HG03439 (cell line): ENCODE data around the gene PPP6R1.

Experiments used
- ATAC-seq: cut with Tn5 transposase; IDR thresholded peaks from one replicate; pipeline ENCODE4 v1.9.1; 2021; ENCODE audit warnings: mild to moderate bottlenecking, moderate library complexity; ENCODE audit not compliant: unreplicated experiment

The PPP6R1 gene, protein sequence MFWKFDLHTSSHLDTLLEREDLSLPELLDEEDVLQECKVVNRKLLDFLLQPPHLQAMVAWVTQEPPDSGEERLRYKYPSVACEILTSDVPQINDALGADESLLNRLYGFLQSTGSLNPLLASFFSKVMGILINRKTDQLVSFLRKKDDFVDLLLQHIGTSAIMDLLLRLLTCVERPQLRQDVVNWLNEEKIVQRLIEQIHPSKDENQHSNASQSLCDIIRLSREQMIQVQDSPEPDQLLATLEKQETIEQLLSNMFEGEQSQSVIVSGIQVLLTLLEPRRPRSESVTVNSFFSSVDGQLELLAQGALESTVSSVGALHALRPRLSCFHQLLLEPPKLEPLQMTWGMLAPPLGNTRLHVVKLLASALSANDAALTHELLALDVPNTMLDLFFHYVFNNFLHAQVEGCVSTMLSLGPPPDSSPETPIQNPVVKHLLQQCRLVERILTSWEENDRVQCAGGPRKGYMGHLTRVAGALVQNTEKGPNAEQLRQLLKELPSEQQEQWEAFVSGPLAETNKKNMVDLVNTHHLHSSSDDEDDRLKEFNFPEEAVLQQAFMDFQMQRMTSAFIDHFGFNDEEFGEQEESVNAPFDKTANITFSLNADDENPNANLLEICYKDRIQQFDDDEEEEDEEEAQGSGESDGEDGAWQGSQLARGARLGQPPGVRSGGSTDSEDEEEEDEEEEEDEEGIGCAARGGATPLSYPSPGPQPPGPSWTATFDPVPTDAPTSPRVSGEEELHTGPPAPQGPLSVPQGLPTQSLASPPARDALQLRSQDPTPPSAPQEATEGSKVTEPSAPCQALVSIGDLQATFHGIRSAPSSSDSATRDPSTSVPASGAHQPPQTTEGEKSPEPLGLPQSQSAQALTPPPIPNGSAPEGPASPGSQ

DNA sequence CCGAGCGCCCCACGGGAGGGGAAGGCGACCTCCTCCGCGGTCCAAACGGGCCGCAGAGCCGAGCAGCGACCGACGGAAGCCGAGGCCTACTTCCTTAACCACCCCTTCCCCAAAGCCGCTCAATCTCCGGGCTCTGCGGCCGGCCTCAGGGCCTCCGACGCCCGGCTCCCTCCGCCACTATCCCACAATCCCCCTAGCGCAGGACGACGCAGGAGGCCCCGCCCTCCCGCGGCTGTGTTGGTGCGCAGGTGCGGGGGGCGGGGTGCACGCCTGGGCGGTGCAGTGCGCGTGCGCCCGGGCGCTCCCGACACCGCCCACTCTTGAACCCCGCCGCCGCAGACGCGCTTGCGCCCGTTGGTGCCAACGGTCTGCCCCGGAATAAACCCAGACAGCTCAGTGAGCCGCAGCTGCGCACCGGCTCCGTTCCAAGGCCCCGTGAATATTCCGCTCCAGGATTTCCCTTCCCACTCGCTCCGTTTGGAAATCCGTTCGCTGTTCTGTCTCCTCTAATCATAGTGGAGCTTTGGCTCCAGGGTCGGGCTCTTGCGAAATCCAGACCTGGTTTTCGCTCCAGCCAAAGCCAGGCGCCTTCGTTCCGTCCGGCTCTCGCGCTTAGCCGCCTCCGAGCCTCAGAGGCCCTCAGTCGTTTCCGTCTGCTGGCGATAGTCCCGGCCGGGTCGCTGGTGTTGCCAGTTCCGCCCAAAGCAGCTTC, at the start of gene PPP6R1:
TSS of gene PPP6R1 (minus strand) at position 190 of the 712 bp plus-strand sequence. CDS start 11,914 bp downstream, outside the sequence.
- ATAC-seq: peak; percentile 71

DNA sequence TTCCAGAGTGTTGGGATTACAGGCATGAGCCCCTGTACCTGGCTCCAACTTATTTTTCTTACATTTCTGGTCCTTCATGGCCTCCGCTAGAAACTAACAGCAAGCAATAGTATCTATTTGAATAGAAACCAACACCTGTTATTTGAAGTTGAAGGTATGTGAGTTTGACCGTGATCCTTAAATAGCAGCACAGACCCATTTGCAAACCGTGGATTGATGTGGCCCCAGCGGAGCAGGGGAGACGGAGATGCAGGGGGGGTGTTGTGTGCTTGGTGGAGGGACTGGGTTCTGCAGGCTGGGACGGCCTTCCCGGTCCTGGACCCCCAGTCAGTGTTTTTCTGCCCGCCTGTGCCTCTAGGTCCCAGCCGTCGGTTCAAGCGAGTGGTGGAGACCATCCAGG, 49.5 kb upstream of the PPP6R1 start:
- no peak for ATAC-seq

DNA sequence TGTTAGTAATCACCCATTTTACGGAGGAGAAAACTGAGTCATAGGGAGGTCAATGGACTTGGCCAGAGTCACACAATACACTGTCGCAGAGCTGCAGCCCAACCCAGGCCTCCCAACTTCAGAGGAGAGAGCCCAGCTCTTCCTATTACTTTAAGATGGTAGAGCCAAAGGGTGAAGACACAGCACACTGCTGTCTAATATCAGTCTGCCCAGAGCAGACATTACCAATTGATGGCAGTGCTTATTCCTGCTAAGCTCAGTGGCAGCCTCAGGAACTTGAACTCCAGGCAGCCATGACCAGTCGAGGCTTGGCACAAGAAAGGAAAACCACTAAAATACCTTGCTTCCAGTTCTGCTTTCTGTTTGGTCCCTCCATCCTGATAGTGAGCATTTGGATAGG, 47.9 kb upstream of the PPP6R1 start:
- no peak for ATAC-seq

DNA sequence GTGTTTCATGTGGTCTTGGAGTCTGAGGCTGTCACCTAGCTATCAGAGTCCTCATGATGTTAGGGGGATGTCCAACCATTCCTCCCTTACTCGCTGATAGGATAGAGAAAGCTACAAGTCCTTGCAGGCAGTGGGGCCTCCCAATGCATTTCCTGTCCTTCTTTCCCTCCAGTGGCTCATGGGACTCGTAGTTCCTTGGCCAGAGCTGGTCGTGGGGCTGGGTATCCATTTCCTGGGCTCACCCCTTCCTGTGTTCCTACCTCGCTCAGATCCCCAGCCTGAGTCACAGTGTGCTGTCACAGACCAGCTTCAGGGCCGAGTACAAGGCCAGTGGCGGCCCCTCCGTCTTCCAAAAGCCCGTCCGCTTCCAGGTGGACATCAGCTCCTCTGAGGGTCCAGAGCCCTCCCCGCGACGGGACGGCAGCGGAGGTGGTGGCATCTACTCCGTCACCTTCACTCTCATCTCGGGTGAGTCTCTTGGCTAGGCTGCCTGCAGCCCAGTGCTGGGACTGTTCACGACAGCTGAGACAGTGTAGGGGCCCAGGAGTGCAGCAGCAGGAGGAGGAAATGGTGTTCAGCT, 47.3 kb upstream of the PPP6R1 start:
- no peak for ATAC-seq

DNA sequence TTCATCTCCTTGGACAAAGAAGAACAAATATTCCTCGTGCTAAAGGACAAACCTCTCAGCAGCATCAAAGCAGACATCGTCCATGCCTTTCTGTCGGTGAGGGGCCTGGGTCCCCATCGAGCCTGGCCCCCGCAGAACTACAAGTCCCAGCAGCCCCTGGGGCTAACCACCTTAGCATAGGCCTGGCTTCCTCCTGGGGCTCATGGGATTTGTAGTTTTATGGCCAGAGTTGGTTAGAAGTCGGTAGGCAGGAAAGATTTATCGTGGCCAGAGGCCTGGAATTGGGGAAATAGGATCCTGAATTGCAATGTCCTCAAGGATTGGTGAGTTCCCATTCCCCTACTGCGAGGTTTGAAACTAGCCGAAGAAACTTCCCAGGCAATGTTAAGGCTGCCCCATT, 46.7 kb upstream of the PPP6R1 start:
- no peak for ATAC-seq

DNA sequence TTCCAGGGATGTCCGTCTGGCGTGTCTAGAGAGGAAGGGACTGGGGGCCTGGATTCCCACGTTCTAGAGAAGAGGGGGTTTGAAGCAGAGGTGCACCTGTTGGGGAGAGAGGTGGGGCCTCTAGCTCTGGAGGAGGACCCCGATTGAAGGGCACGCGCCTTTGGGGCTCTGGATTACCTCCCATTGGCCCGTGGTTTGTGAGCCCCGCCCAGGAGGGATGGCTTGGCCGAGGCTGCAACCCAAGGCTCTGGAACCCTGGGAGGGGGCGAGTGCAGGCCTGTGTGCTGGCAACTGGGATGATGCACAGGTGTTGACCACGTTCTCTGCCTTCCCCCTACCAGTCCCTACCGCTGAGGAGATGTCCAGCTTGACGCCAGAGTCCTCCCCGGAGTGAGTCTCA, 46.2 kb upstream of the PPP6R1 start:
- ATAC-seq: no peak

DNA sequence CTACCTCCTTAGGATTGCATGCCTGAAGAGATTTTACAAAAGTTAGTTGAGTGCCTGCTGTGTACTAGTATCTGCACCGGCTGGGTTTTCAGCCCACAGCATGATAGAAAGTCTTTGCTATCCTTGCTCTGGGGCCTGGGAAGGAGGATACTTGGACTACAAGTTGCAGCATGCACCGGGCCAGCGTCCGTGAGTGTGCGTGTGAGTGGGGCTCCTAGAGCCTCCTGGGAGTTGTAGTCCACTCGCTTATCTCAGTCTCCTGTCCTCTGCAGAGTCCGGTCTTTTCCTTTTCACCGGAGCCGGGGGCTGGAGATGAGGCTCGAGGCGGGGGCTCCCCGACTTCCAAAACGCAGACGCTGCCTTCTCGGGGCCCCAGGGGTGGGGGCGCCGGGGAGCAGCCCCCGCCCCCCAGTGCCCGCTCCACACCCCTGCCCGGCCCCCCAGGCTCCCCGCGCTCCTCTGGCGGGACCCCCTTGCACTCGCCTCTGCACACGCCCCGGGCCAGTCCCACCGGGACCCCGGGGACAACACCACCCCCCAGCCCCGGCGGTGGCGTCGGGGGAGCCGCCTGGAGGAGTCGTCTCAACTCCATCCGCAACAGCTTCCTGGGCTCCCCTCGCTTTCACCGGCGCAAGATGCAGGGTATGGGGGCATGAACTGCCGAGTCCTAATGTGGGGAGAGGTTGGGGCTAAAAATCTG, 45.6 kb upstream of the PPP6R1 start:
- ATAC-seq: no peak

DNA sequence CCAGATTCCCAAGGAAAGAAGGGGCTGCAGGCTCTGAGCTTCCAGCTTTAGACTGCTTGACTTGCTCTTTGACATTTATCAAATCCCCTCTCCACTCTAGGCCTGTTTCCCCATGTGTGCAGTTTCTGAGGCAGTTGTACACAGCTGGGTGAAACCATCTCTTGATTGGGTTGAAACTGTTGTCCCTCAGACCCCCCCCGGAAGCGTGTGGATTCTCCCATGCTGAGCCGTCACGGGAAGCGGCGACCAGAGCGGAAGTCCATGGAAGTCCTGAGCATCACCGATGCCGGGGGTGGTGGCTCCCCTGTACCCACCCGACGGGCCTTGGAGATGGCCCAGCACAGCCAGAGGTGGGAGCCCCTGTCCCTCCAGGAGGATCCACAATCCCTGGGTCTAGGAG, 44.7 kb upstream of the PPP6R1 start:
- no peak for ATAC-seq

DNA sequence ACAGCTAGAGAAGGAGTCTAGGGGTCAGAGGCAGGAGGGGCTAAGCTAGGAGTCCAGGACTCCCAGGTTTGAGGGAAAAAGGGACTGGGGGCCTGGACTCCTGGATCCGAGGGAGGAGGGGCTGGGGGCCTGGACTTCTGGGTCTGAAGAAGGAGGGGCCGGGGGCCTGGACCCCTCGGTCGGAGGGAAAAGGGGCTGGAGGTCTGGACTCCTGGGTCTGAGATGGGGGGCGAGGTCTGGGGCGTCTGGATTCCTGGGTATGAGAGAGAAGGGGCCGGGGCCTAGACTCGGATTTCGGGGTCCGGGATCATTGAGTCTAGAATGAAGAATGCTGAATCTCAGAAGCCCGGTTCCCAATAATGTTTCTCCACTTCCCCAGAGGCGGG, 43.5 kb upstream of the PPP6R1 start:
- ATAC-seq: no peak

DNA sequence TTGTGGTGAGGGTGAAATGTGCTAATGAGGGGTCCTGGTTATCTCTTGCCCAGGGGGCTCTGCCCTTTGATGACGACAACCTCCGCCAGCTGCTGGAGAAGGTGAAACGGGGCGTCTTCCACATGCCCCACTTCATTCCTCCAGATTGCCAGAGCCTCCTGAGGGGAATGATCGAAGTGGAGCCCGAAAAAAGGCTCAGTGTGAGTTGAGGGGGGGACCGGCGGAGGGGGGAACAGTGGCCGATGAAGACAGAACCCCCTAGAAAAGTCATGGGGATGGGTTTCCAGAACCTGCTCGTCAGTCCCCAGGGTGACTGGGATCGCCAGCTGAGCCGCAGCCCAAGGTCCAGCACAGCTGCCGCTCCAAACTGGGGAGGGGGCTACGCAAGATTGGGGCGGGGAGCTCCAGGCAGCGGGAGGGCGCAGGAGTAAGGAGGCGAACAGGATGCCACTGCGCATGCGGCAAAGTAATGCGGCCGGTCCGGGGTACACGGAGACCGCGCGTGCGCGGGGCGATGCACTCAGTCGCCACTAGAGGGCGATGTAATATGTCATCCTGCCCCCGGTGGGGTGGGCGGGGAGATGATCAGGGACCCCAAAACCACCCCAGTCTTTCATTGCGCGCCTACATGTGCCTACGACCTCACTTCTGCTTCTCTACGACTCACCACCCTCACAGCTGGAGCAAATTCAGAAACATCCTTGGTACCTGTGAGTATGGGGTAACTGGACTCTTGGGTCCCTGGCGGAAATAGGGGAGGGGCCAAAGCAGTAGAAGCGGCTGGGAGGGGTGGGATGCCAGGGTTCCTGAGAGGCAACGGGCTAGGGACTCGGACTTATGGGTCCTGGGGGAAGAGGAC, 42.9 kb upstream of the PPP6R1 start:
- peak; percentile 75 for ATAC-seq

DNA sequence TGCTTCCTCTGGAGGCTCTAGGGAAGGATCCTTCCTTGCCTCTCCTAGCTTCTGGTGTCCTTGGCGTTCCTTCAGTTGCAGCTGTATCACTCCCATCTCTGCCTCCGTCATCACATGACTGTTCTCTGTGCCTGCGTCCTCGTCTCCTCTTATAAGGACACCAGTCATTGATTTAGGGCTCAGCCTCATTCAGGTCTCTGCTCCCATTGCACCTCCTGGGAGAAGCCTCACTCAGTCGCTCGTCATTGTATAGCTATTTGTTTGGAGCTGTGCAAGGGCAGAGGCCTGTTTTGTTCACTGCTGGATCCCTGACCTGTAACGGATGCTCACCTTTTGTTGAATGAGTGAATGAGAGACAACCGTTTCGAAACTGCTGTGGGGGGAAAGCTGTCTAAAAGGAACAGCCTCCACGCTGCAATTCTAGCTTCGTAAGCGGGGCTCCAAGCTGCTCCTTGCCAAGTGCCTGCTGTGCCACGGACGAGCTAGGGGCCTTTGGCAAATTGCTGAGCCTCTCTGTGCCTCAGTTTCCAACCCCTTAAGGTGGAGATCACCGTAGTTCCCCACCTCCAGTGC, 42.2 kb upstream of the PPP6R1 start:
- no peak for ATAC-seq

DNA sequence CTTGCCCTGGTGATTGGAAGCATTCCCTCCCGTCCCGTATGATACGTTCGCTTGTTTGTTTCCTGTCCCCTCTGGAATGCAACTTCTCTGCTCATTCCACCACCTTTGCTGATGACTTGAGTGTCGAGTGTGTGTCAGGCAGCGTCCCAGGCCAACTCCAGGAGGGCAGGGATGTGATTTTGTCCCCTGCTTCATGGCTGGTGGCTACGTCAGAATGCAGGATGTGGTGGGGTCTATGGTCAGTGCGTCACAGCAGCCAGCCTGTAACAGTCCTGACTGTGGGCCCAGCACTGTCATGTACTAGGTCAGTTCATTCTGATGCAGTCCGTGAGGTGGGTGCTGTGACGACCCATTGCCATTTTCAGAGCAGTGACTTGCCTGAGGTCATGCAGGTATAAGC, 41.2 kb upstream of the PPP6R1 start:
- ATAC-seq: no peak

DNA sequence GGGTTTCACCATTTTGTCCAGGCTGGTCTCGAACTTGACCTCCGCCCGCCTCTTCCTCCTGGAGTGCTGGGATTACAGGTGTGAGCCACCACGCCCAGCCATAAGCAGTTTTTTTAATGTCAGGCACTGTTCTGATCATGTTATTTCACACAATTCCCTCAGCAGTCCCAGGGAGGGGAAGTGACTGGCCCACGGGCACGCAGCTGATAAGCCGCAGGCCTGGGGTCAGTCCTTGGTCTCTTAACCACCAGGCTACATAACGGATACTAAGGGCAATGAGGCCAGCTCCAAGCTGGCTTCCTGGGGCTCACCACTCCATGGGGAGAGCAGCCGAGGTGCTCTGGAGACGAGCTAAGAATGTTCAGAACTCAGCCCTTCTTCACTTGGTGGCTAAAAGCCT, 38.5 kb upstream of the PPP6R1 start:
- no peak for ATAC-seq

DNA sequence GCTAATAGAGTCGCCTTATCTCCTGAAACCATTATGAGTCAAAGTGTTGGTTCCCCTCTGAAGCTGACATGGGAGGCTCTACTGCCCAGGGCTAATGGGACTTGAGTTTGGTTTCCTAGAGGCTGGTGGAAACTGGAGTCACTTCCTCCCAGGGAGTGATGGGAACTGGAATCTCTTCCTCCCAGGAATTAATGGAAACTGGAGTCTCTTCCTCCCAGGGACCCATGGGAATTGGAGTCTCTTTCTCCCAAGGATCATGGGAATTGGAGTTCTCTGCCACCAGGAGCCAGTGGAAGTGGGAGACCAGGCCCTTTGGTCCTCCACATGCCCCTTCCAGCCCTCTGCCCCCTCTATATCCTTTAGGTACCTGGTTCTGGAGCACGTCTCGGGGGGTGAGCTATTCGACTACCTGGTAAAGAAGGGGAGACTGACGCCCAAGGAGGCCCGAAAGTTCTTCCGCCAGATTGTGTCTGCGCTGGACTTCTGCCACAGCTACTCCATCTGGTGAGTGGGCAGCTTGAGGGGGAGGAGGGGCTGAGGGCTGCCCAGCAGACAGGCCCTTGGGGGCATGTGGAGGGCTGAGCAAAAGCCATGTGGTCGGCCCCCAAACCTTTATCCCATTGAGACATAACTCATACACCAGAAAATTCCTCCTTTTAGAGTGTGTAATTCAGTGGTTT, 30.4 kb upstream of the PPP6R1 start:
- ATAC-seq: no peak

DNA sequence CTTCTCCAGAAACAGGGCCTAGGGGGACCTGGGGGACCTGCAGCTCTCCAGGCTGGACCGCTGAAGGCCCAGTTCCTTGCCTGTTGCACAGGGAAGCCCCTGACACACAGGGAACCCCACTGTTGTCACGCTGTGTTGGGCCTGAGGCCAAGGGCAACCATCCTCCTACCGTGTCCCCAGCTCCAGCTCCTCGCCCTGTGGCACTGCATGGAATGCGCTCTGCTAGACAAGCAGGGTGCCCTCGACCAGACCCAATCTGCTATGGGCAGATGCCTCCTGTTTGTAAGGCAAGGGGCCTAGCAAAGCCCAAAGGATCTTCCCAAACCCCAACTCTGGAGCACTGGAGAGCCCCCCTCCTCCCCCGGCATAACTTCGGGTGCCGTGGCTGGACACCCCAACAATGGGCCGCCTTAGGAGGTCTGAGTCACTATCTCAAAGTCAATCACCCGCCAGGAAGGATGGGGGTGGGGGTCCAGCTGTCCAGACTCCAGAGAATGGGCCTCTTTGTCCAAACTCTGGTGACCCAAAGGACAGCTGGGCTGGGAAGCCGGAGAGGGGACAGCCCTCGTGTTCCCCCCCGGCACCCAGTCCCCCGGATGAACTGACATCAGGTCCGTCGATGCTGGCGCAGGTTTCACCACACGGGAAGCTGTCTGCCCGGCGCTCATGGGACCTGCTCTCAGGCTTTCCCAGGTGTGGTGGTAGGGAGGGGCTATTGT, 28.7 kb upstream of the PPP6R1 start:
- ATAC-seq: no peak

DNA sequence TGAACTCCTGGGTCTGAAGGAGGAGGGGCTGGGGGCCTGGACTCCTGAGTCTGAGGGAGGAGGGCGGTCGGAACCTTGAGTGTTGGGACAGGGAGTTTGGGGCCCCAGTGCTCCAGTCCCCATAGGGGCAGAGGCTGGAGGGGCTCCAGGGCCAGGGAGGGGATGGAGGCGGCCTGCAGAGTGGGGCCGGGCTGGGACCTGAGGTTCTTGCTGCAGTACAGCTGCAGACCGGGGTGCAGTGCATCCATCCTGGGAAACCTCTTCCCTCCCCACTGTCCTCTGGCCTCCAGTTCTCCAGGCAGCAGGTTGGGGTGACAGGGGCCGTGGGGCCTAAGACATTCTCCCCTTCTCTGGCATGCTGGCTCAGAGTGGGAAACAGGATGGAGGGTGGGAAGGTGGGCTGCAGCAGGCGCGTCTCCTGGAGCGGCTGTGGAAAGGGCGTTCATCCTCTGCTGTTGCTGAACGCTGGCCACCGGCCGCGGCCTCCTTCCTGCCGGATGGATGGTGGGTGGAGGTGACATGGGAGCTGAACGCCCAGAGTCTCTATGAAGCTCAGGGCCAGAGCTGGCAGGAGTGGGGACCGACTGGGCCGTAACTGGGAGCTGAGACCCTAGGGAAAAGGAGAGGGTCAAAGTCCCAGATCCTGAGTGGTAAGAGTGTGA, 26.5 kb upstream of the PPP6R1 start:
- ATAC-seq: no peak

DNA sequence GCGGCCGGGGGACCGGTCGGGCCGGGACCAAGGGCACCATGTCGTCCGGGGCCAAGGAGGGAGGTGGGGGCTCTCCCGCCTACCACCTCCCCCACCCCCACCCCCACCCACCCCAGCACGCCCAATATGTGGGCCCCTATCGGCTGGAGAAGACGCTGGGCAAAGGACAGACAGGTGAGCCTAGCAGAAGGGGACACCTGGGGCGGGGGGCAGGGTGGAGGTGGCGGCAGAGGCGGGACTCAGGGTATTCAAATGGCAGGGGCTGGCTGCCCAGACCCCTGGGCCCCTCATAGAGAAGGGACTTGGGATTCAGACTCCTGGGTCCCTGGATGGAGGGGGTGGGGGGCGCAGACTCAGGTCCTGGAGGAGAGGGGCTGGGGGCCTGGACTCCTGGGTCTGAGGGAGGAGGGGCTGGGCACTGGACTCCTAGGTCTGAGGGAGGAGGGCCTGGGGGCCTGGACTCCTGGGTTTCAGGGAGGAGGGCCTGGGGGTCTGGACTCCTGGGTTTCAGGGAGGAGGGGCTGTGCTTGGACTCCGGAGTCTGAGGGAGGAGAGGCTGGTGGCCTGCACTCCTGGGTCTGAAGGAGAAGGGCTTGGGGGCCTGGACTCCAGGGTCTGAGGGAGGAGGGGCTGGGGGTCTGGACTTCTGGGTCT, 25.7 kb upstream of the PPP6R1 start:
- no peak for ATAC-seq
